BLaER1 treated with 17β-estradiol and CSF1 and Interleukin-3, amounts not matched to agents 10 nM and 100 nM (cell line): ENCODE measurements around the gene RXYLT1.
A peak's percentile ranks its signal among the peaks of the same experiment; 100 is the strongest.
"Not testable (repeated sequence)": the region's sequence is repeated elsewhere in the genome, so short reads cannot be mapped to it uniquely, and the experiment has no call there.

Source experiments
- H3K27ac ChIP-seq, 11 experiments: shearing (Covaris generic); formaldehyde crosslinking; 2 replicates each; pipeline ENCODE4 v1.8.1; 2022
- H3K27me3 ChIP-seq, 11 experiments: shearing (Covaris generic); formaldehyde crosslinking; 2 replicates each; pipeline ENCODE4 v1.8.1; 2022
- H3K36me3 ChIP-seq, 11 experiments: shearing (Covaris generic); formaldehyde crosslinking; 2 replicates each; pipeline ENCODE4 v1.8.1; 2022
- H3K4me1 ChIP-seq, 10 experiments: shearing (Covaris generic); formaldehyde crosslinking; 2 replicates each; pipeline ENCODE4 v1.8.1; 2022
- H3K4me2 ChIP-seq, 11 experiments: shearing (Covaris generic); formaldehyde crosslinking; 2 replicates each; pipeline ENCODE4 v1.8.1; 2022
- H3K4me3 ChIP-seq, 10 experiments: shearing (Covaris generic); formaldehyde crosslinking; 2 replicates each; pipeline ENCODE4 v1.8.1; 2022
- H3K9ac ChIP-seq, 11 experiments: shearing (Covaris generic); formaldehyde crosslinking; 2 replicates each; pipeline ENCODE4 v1.8.1; 2022
- H3K9me3 ChIP-seq, 11 experiments: shearing (Covaris generic); formaldehyde crosslinking; replicated peaks in 1 of 11; 2 replicates each; pipeline ENCODE4 v1.8.1; 2022
- H4K20me1 ChIP-seq, 11 experiments: shearing (Covaris generic); formaldehyde crosslinking; 2 replicates each; pipeline ENCODE4 v1.8.1; 2022
- Cebpa-rat ChIP-seq, 11 experiments: shearing (Covaris generic); IDR thresholded peaks; 2 replicates each; pipeline ENCODE4 v1.8.1; 2022

Gene RXYLT1

GRCh38 chr12:63828867-63829266, 49.2 kb downstream of the RXYLT1 start:
- no peaks in the 10 kb centered on the region for H3K4me1 ChIP-seq
- no peak for TF ChIP-seq Cebpa-rat (IDR thresholded peaks at IDR 0.05)
- no peaks in the 10 kb centered on the region for H3K36me3 ChIP-seq
- H3K9me3 ChIP-seq, result peaks cover 12 to 22% (median 17%) of the 10 kb centered on the region in 11 experiments; a peak in 21 of 22 replicates
- no peaks in the 10 kb centered on the region for H4K20me1 ChIP-seq
- no peak overlapping the region for H3K27ac ChIP-seq
- no peak overlapping the region for H3K4me2 ChIP-seq
- no peak overlapping the region for H3K4me3 ChIP-seq
- H3K27me3 ChIP-seq, result no peaks in the 10 kb centered on the region
- H3K9ac ChIP-seq, result no peak overlapping the region

- H3K4me2 ChIP-seq, result no peak overlapping the region
- H3K27me3 ChIP-seq, result no peaks in the 10 kb centered on the region
- no peaks in the 10 kb centered on the region for H3K4me1 ChIP-seq
- no peak for TF ChIP-seq Cebpa-rat (IDR thresholded peaks at IDR 0.05)
- no peak overlapping the region for H3K9ac ChIP-seq
- no peaks in the 10 kb centered on the region for H3K9me3 ChIP-seq
- no peaks in the 10 kb centered on the region for H4K20me1 ChIP-seq
- H3K4me3 ChIP-seq, result no peak overlapping the region
- H3K27ac ChIP-seq, result no peak overlapping the region
- no peaks in the 10 kb centered on the region for H3K36me3 ChIP-seq
Measured at GRCh38 chr12:63836046-63836445, 56.3 kb downstream of the RXYLT1 start.

- TF ChIP-seq Cebpa-rat (IDR thresholded peaks at IDR 0.05), result no peak
- Histone ChIP-seq H3K36me3 (no peaks in the 10 kb centered on the region), H3K4me2 (no peak overlapping the region), H3K9ac (no peak overlapping the region), H3K27ac (no peak overlapping the region), H3K9me3 (no peaks in the 10 kb centered on the region), H3K4me3 (no peak overlapping the region), H3K4me1 (no peaks in the 10 kb centered on the region), H4K20me1 (no peaks in the 10 kb centered on the region), H3K27me3 (no peaks in the 10 kb centered on the region)
Measured at GRCh38 chr12:63836936-63837335, 57.2 kb downstream of the RXYLT1 start.

DNA sequence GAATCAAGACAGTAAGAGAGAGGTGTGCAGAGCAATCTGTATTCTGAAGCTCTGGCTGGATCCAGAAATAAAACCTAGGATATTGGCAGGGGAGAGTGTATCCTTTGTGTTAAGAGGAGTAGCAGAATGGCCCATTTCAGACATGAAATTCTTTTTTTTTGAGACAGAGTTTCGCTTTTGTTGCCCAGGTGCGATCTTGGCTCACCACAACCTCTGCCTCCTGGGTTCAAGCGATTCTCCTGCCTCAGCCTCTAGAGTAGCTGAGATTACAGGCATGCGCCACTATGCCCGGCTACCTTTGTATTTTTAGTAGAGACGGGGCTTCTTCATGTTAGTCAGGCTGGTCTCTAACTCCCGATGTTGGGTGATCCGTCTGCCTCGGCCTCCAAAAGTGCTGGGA, 58.7 kb downstream of the RXYLT1 start:
- H3K27ac ChIP-seq, result no peak overlapping the region
- H3K9ac ChIP-seq, result no peak overlapping the region
- TF ChIP-seq Cebpa-rat (IDR thresholded peaks at IDR 0.05), result no peak
- no peaks in the 10 kb centered on the region for H3K36me3 ChIP-seq
- no peaks in the 10 kb centered on the region for H3K9me3 ChIP-seq
- H3K4me1 ChIP-seq, result peaks cover 0 to 3% (median 0%) of the 10 kb centered on the region in 10 experiments; a peak in 3 of 20 replicates
- no peaks in the 10 kb centered on the region for H4K20me1 ChIP-seq
- H3K27me3 ChIP-seq, result no peaks in the 10 kb centered on the region
- H3K4me2 ChIP-seq, result no peak overlapping the region
- H3K4me3 ChIP-seq, result no peak overlapping the region

DNA sequence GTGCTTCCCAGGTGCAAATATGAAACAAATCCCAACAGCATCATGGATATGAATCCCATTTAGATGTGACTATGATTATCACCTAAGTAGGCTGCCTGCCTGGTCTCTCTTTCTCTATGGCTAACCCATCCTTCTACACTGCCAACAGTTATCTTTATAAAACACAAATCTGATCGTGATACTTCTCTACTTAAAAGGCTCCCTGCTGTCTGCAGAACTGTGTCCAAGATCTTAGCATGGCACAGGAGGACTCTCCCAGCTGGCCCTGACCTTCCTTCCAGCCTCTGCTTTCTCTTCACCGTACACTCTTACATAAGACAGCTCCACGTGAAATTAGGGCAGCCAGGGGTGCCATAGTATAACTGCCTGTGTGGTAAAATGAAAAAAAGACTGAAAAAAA, 61.3 kb downstream of the RXYLT1 start:
- H3K27ac ChIP-seq, result no peak overlapping the region
- no peaks in the 10 kb centered on the region for H4K20me1 ChIP-seq
- no peak overlapping the region for H3K4me3 ChIP-seq
- H3K4me1 ChIP-seq, result peaks cover 0 to 14% (median 12%) of the 10 kb centered on the region in 10 experiments; a peak in 19 of 20 replicates
- H3K27me3 ChIP-seq, result peaks cover 0 to 7% (median 0%) of the 10 kb centered on the region in 11 experiments; a peak in 2 of 22 replicates
- H3K9me3 ChIP-seq, result no peaks in the 10 kb centered on the region
- no peak overlapping the region for H3K9ac ChIP-seq
- no peak overlapping the region for H3K4me2 ChIP-seq
- H3K36me3 ChIP-seq, result no peaks in the 10 kb centered on the region
- TF ChIP-seq Cebpa-rat (IDR thresholded peaks at IDR 0.05), result no peak

DNA sequence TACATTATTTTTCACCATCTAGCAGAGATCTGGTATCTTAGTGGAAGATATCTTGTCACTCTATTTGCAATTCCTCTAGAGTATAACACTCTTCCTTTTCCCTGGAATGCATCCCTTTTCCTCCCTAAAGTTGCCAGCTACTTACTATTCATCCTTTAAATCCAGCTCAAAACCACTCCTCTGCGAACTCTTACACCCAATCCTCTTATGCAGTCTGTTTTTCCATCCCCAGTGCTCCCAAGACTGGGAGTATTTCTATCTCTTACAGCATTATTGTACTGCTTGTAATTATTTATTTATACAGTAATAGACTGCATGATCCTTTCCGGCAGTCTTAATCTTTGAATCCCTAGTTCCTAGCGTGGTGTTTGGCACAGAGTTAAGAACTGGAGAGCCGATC, 61.9 kb downstream of the RXYLT1 start:
- H3K9ac ChIP-seq, result no peak overlapping the region
- H3K36me3 ChIP-seq, result no peaks in the 10 kb centered on the region
- no peak for TF ChIP-seq Cebpa-rat (IDR thresholded peaks at IDR 0.05)
- H3K4me3 ChIP-seq, result no peak overlapping the region
- H4K20me1 ChIP-seq, result no peaks in the 10 kb centered on the region
- H3K4me1 ChIP-seq, result peaks cover 0 to 19% (median 12%) of the 10 kb centered on the region in 10 experiments; a peak in 19 of 20 replicates
- peaks cover 0 to 7% (median 0%) of the 10 kb centered on the region in 11 experiments; a peak in 2 of 22 replicates for H3K27me3 ChIP-seq
- H3K27ac ChIP-seq, result no peak overlapping the region
- H3K9me3 ChIP-seq, result no peaks in the 10 kb centered on the region
- no peak overlapping the region for H3K4me2 ChIP-seq

DNA sequence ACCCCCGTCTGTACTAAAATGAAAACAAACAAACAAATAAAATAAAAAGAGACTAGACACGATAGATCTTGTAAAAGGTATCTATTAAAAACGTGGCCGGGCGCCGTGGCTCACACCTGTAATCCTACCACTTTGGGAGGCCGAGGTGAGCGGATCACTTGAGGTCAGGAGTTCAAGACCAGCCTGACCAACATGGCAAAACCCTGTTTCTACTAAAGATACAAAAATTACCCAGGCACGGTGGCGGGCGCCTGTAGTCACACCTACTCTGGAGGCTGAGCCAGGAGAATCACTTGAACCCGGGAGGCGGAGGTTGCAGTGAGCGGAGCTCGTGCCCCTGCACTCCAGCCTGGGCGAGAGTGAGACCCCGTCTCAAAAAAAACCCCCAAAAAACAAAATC, 63.0 kb downstream of the RXYLT1 start:
- H3K27ac ChIP-seq, H3K4me3 ChIP-seq, H3K9ac ChIP-seq: not testable (repeated sequence)

GRCh38 chr12:63843254-63843720, 63.6 kb downstream of the RXYLT1 start:
- Histone ChIP-seq H3K36me3 (no peaks in the 10 kb centered on the region), H3K4me1 (peaks cover 0 to 23% (median 12%) of the 10 kb centered on the region in 10 experiments; a peak in 19 of 20 replicates), H3K27me3 (peaks cover 0 to 7% (median 0%) of the 10 kb centered on the region in 11 experiments; a peak in 2 of 22 replicates), H4K20me1 (no peaks in the 10 kb centered on the region), H3K9ac (peak overlapping the region; percentile 74 to 86 (median 82)), H3K27ac (peak overlapping the region in 10 of 11 experiments; percentile 52 to 81 (median 70); a peak in 17 of 22 replicates), H3K9me3 (no peaks in the 10 kb centered on the region), H3K4me3 (peak overlapping the region; percentile 78 to 94 (median 84)), H3K4me2 (peak overlapping the region; percentile 88 to 97 (median 94))
- TF ChIP-seq Cebpa-rat (IDR thresholded peaks at IDR 0.05), result no peak

More for the DNA sequence above, 63.0 kb downstream of the RXYLT1 start:
- Histone ChIP-seq H3K4me2 (0 out of 22 replicates have a peak overlapping the region, but pooled peaks of 1 of the 11 experiments have one; percentile 91), H3K4me1 (peaks cover 0 to 23% (median 12%) of the 10 kb centered on the region in 10 experiments; a peak in 19 of 20 replicates)
- H4K20me1 ChIP-seq, H3K9me3 ChIP-seq, H3K27me3 ChIP-seq, H3K36me3 ChIP-seq: not testable (repeated sequence)

DNA sequence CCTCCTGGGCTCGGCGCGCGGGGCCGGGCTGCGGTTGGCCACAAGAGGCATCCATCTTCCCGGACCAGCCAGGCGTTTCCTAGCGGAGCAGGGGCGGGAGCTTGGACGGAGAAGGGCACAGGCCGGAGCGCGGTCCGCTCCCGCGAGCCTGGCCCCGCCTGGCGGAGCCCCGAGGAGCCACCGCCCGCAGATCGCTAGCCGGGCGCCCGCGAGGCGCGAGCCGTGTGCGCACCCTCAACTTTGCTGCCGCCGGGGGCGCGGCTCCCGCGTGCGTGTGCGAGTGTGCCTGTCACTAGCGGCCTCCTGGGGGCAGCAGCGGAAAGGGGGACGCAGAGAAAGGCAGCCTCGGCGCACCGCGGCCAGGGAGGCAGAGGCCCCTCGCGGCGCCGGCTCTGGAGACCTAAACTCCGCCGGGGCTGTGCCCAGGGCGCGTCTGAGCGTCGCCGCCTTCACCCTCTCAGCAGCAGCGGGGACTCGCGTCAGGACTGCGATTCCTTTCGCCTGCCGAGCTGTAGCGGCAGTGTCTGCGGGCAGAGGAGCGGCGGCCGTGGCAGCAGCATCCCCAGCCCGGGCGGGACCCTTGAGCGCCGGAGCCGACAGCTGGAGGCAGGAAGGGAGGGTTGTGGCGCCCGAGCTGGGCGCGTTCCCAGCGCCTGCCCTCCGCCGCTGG, 64.1 kb downstream of the RXYLT1 start:
- Histone ChIP-seq H3K4me2 (peak overlapping the region; percentile 88 to 97 (median 94)), H3K27me3 (peaks cover 0 to 7% (median 0%) of the 10 kb centered on the region in 11 experiments; a peak in 2 of 22 replicates), H3K4me3 (peak overlapping the region; percentile 78 to 94 (median 84)), H3K36me3 (no peaks in the 10 kb centered on the region), H3K27ac (peak overlapping the region; percentile 52 to 81 (median 70)), H3K4me1 (peaks cover 0 to 23% (median 12%) of the 10 kb centered on the region in 10 experiments; a peak in 19 of 20 replicates), H3K9me3 (no peaks in the 10 kb centered on the region), H4K20me1 (no peaks in the 10 kb centered on the region), H3K9ac (peak overlapping the region; percentile 74 to 86 (median 82))
- no peak for TF ChIP-seq Cebpa-rat (IDR thresholded peaks at IDR 0.05)
